SH-SY5Y (cell line): ENCODE measurements around the gene LDB2.

Experiments
- GATA2 ChIP-seq: IDR thresholded peaks from 2 replicates; pipeline ENCODE4 v1.6.1; 2011; ENCODE audit warnings: mild to moderate bottlenecking, low read depth, low read length
- GATA3 ChIP-seq: IDR thresholded peaks from 2 replicates; pipeline ENCODE4 v1.6.1; 2011; ENCODE audit warnings: low read depth, mild to moderate bottlenecking, low read length, moderate library complexity

- TF ChIP-seq GATA3 (no peak), GATA2 (no peak)
Measured at GRCh38 chr4:16818005-16818404, 80.4 kb downstream of the LDB2 start.
